GM19099 (cell line): ENCODE data around the gene PAMR1.

Experiments
- POLR2A ChIP-seq: IDR thresholded peaks from 3 replicates; pipeline ENCODE4 v1.6.1; 2011; ENCODE audit warnings: low read depth; ENCODE audit not compliant: insufficient read length; ENCODE audit errors: extremely low read depth

Gene PAMR1

DNA sequence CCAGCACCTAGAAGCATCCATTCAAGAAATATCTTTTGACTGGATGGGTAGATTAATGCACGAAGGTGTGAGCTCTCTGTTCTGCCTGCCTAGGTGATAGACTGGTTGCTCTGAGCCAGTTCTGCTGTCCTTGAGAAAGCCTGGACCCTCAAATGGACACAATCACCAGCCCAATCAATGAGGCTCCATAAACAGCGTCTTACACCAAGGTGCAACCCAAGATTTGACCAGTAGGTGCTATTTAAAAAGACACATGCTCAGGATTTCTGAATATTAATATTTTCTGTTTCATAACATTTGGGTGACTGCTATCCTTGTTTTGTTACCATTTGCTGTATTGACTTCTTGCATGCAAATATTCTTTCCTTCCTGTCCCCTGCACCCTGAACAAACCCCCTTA, 39.0 kb downstream of the PAMR1 start:
- TF ChIP-seq POLR2A: no peak

DNA sequence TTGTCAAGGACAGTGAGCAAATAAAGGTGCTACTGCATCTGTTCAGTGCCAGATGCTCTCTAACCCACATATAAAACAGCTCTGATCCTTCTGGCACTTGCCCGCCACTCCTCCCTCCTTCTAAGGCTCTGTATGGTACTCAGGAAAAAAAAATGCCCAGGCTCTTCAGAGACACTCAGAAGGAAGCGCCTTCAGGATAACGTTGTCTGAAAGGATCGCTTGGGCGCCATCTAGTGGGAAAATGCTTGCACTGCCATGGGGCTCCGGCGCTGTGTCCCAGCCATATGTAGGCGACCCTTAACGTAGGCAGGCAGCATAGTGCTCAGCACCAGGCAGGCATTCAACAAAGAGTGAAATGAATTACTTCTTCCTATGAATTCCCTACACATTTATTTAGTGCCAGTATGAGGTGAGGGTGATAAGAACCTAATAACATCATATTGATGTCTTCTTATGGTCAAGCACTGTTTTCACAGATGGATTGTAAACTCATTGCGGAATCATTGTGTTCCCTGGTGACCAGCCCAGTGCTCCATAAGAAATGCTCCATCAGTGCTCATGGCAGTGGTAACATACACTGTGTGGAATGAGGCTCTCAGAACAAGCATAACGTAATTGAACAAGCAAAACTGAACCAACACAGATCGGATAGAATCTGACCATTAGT, 39.6 kb downstream of the PAMR1 start:
- no peak for TF ChIP-seq POLR2A

DNA sequence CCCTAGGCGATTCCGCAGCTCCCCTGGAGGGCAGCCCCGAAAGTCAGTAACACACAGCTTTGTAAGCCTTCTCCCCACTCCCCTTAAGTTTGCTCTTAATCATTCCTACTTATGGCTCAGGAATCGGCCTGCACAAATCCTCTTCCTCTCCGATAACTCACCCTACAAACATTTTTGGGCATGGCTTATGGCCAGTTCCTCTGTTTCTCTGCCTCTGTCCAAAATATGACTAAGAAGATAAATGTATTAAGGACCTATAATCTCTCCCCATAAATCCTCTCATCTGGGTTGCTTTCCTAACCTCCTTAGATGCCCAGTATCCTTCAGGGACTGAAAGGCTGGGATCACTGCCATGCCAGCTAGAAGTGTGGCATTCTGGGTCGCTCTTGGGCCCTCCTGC, 41.0 kb downstream of the PAMR1 start:
- no peak for TF ChIP-seq POLR2A

DNA sequence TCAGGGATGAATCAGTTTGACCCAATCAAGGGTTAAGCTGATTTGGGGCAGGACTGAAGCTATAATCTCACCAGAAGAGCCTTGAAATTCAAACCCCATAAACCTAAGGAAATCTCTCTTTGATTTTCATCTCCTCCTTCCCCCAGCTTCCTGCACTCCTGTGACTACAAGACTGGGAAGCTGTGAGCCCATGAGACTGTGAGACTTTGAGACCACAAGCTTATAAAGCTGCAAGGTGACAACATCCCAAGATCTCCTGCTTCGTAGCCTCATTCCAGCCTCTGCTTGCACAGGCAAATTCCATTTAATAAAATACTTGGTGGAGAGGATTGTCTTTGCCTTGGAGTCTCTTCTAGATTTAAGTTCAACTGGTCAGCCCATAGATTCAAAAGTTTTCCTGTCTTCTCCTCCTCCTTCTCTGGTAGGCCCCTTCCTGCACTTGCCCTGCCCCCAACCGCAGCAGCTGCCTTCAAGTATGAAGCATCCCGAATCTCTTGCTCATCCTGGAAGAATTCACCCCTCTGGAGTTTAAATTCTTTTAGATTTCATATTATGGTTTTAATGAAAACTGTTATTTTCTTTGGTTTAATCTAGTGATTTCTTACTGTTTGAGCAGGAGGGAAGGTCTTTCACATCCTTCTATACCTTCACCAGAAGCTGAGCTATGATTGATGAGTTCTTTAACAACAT, 42.1 kb downstream of the PAMR1 start:
- TF ChIP-seq POLR2A: no peak

DNA sequence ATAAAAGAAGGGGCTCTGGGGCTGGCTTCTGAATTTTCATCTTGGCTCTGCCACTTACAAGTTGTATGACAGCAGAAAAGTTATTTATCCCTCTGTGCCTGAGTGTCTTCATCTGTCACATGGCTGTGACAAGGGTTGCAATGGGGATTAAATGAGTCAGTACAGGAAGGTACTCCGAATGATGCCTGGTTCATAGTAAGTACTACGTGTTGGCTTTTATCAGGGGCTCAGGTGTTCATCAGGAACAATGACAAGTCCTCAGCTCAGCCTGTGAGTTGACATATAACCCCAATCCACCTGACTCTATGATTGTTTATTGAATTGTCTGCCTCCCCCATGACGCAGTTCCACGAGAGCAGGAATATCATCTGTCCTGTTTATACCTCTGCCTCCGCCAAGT, 45.7 kb downstream of the PAMR1 start:
- TF ChIP-seq POLR2A: no peak

DNA sequence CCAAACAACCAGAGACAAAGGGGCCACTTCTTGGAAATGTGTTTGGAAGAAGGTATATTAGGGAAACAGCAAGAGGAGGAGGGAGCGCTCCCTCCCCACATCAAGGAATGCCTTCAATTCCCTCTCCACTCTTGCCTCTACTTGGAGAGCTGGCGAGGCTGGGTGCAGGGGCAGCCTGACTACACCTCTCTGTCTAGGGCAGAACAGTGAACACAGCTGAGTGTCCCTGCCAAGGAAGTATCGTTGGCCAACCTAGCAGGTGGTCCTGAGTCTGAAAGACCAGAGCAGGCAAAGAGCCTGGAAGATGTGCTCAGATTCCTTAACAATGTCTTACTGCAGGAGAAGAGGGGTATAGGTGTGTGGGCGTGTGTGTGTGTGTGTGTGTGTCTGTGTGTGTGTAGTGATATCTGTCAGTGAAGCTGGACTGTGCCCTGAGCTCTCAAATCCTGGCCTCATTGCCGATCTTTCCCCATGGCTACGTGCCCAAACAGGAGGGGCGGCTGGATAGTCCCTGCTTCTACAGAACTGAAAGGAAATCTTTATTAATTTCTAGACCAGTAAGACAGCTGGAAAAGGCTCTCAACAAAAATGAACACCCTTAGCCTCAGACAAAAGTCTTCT, 46.8 kb downstream of the PAMR1 start:
- TF ChIP-seq POLR2A: no peak

DNA sequence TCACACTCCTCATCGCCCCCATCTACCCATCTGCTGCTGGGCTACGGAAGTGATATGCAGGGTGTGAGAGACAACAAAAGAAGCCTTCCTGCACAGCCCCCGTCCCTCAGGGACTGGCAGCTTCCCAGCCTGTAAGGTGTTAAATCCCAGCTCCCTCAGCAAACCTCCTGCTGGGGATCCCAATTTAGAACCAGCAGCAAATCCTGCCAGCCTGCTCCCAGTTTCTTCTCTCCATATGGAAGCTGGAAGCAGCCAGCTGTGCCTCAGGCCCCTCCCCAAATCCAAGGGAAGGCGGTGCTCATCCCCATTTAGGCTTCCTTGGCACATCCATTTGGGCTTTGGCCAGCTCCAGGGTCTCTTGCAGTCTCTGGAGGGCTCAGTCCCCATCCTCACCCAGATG, 47.5 kb downstream of the PAMR1 start:
- no peak for TF ChIP-seq POLR2A

DNA sequence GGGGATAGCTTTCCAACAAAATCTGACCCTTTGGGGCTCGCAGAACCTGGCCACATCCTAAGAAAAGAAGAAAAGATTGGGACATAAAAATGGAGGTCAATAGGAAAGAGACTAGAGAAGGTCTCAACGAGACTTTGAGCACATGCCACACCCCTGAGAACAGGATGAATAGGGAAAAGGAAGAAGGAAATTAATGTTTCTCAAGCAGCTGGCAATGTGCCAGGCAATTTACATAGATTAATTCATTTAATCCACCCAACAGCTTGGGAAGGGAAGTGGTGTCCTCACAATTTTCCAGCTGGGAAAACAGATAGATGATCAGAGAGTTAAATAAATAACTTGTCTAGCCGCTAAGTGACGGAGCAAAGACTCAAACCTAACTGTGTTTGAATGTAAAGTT, 50.7 kb downstream of the PAMR1 start:
- TF ChIP-seq POLR2A: no peak

DNA sequence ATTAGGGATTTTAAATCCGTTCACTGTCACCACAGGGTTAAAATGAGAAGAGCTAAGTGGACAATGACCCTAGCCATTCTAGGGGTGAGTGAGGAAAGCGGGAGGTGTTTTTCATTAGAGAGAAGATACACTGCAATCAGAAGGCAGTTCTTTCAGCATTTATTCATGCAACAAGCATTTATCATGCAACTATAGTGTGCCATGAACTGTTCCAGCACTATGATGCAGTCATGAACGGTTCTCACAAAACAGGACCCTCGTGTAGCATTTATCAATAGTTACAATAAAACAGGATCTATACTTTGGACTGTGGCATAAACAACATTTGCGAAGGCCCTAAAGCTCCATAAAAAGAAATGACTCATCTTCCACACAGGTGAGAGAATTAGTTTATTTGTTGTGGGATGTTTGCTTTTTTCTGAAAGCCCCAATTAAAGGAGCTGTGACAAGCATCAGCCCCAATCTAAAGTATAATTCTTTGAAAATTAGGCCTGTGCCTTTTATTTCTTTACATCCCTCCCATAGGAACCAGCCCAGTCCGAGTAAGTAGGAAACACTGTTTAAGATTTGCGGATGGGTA, 51.5 kb downstream of the PAMR1 start:
- TF ChIP-seq POLR2A: no peak

DNA sequence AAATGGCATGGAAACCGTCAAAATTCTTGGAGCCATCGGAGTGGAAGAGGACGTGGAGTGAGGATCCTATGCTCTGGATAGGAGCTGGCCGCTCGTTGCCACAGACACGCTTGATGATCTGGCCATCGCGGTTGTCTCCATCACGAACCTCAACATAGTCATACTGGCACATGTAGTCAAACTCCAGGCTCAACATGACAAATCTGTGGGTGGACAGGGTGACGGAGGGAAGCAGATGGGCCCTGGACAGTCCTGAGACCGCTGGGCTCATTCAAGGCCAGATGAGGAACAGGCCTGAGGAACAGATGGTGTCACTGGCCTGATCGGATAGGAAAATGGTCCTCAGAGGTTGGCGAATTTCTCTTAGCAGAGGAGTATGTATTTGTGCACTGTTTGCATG, 54.8 kb downstream of the PAMR1 start:
- no peak for TF ChIP-seq POLR2A

DNA sequence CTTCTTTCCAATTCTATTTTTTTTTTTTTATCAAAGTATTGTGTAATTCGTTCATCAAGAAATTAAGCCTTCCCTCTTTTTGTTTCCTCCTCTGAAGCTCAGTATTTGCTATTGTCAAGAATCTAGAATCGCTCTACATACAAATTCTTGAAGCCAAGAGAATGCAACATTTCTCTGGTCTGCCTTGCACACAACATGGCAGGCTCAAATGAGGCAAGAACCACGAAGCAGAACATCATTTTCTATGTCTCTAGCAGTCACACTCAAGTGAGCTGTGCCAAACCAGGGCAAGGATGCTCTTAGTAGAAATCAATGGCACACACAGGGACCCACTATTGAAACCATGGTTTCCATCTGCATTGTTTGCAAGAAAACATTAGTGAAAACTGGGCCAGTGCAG, 59.4 kb downstream of the PAMR1 start:
- TF ChIP-seq POLR2A: no peak

DNA sequence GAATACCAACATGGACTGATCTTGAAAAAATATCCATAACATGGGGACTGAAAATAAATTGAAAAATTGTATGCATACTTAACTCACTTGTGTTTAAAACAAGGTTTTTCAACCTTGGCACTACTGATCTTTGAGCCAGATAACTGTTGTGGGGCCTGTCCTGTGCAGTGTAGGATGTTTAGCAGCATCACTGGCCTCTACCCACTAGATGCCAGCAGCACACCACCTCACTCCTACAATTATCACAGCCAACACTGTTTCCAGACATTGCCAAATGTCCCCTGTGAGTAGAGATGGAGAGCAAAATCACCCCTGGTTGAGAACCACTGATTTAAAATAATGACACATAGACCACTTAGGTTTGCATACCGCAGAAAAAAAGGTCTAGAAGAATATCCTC, 61.1 kb downstream of the PAMR1 start:
- no peak for TF ChIP-seq POLR2A

DNA sequence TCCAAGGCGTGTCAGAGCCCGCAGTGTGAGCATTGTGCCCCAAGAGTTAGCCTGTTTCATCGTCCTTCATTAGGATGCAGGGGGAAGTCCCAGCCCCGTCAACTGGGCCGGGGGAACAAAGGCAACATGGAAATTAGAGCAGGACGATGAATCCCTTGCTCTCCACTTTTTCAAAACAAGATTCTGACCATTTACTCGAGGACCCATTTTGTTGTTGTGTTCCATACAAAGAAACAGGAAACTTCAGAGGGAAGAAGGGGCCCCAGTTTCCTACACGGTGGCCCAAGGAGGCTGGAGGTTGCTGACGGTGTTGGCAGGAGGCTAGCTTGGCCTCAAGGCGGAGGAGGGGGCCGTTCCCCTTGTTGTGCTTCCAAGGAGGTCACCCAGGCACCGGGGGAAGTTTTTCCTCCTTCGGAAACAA, 62.1 kb downstream of the PAMR1 start:
- no peak for TF ChIP-seq POLR2A

DNA sequence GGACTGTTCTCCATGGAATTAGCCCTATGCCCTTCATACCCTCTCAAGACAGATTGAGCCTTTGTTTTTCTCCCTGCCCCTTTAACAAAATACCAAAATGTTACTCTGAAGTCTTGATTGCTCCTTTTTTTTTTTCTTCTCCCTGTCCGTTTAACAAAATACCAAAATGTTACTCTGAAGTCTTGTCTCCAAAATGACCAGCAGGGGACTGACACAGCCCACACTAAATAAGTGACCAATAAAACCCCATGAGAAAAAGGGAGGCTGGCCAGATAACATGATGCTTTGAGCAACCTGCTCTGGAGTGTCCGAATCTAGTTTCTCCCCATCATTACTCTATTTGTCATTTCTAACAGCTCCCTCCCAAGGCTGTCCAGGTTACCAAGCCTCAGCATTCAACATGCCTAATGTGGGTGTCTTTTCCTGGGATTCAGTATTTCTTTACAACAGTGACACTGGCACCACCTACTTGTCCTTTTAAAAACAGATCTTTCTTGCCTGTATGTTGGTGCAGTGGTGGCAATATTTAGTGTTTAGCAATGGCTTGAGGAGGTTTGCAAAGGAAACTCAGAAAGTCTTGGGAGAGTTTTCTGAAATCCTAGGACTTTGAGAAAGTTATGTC, 63.4 kb downstream of the PAMR1 start:
- no peak for TF ChIP-seq POLR2A

DNA sequence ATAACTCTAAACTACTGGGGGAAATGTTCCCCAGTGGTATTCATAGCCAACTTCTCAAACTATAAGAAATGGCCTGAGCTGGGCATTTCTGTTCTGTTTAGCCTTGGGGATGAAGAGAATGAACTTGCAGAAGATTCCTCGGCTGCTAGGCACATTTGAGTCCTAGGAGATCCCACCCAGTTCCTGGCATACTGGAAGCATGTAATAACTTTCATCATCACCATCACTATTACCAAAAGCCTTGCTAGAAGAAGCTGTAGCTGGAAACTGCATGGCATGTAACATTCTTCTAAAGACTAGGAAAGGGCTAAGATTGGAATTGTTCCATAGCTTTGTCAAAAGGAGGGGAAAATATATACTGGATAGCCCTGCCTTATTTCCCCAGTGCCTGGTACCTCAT, 65.9 kb downstream of the PAMR1 start:
- no peak for TF ChIP-seq POLR2A
